Measurements from ENCODE around the gene DCAF5.

- TF ChIP-seq POLR2A (IDR thresholded peaks at IDR 0.05) (no peak), POLR2AphosphoS5 (IDR thresholded peaks at IDR 0.05) (no peak)
- TF ChIP-seq, protein P1, sequence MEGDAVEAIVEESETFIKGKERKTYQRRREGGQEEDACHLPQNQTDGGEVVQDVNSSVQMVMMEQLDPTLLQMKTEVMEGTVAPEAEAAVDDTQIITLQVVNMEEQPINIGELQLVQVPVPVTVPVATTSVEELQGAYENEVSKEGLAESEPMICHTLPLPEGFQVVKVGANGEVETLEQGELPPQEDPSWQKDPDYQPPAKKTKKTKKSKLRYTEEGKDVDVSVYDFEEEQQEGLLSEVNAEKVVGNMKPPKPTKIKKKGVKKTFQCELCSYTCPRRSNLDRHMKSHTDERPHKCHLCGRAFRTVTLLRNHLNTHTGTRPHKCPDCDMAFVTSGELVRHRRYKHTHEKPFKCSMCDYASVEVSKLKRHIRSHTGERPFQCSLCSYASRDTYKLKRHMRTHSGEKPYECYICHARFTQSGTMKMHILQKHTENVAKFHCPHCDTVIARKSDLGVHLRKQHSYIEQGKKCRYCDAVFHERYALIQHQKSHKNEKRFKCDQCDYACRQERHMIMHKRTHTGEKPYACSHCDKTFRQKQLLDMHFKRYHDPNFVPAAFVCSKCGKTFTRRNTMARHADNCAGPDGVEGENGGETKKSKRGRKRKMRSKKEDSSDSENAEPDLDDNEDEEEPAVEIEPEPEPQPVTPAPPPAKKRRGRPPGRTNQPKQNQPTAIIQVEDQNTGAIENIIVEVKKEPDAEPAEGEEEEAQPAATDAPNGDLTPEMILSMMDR (IDR thresholded peaks at IDR 0.05) = no peak
These were observed 56.0 kb downstream of the DCAF5 start for GRCh38 chr14:69096781-69097475.
